ENCODE results near the gene TMEM132C.

Gene TMEM132C

DNA sequence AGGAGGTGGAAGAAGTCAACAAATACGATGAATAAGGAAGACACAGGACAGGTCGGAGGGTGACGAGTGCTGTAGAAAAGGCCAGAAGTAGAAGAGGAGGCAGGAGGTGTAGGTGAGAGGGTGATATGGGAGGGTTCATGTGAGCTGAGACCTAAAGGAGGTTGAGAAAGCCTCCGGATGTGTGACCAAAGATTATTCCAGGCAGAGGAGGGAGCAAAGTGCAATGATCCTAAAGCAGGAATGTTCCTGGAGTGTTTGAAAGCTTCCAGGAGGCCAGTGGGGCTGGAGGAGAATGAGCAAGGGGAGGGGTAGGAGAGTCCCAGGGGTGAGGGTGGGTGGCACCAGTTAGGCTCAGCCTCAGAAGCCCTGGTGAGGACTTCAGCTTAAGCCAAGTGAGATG is 340.0 kb downstream of the TMEM132C start:
- no peak for DNase-seq (ENCODE audit: insufficient read length)
- no peak for TF ChIP-seq POLR2A (IDR thresholded peaks at IDR 0.05; ENCODE audit: low read depth, low read length)
- TF ChIP-seq POLR2AphosphoS5 (IDR thresholded peaks at IDR 0.05; ENCODE audit: low read depth, low read length) = no peak
- TF ChIP-seq TAF1 (IDR thresholded peaks at IDR 0.05; ENCODE audit: borderline replicate concordance, low read depth, low read length) = no peak
- FAIRE-seq = no peak

DNA sequence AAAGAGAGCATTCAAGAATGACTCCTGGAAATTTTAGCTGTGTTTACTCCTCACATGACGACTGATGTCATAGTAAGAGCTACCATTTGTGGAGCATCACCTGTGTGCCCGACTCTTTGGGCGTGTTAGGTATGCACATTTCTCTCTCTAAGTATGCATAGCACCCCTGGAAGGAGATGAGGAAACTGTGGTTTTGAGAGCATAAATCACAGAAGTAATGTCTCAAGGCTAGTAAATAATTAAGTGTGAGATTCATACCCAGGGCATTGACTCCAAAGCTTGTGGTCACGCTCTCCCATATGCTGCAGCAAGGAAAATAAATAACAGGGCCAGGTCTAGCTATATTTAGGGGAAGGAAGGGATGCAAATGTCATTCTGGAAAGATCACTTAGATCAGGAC is 340.7 kb downstream of the TMEM132C start:
- TF ChIP-seq POLR2AphosphoS5 (IDR thresholded peaks at IDR 0.05; ENCODE audit: low read depth, low read length) = no peak
- no peak for TF ChIP-seq TAF1 (IDR thresholded peaks at IDR 0.05; ENCODE audit: borderline replicate concordance, low read depth, low read length)
- TF ChIP-seq POLR2A (IDR thresholded peaks at IDR 0.05; ENCODE audit: low read depth, low read length) = no peak
- FAIRE-seq (no peak), DNase-seq (ENCODE audit: insufficient read length) (no peak)

DNA sequence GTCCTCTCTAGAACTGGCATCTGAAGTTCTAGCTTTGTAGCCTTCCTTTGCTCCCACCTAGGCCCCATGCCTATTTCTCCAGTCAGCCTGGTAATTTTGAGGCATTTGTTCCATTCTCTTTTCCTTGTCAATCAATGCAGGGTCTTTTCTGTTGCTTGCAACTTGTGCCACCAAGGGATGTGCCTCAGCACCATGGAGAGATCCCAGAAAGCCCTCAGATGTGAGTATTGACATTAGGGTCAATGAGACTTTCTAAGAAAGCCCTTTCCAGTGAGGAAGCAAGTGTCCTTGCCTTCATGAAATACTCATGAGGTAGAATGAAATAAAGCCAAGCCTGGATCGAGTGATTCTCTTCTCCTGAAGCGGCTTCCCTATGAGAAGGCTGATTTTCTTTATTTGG is 342.9 kb downstream of the TMEM132C start:
- no peak for TF ChIP-seq POLR2AphosphoS5 (IDR thresholded peaks at IDR 0.05; ENCODE audit: low read depth, low read length)
- TF ChIP-seq TAF1 (IDR thresholded peaks at IDR 0.05; ENCODE audit: borderline replicate concordance, low read depth, low read length) = no peak
- no peak for DNase-seq (ENCODE audit: insufficient read length)
- no peak for FAIRE-seq

DNA sequence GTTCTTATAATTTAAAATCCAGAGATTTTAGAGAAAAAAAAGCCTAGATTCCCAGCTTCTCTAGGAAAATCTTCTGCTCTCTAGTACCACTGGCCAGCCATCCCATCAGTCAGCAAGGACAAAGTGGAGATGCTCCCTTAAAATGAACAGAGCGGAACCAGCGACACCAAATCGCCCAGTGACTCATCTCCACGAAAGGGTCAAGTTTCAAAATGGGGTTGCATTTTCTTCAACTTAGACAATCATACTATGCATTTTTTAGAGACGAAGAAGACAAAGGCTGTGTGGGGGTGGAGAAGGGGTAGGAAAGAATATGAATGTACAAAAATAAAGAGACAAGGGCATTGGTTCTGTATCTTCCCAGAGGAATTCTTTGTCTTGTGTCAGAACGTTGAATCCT is 344.8 kb downstream of the TMEM132C start:
- DNase-seq (ENCODE audit: insufficient read length) = no peak
- FAIRE-seq = no peak
- TF ChIP-seq POLR2AphosphoS5 (IDR thresholded peaks at IDR 0.05; ENCODE audit: low read depth, low read length) = no peak
- TF ChIP-seq POLR2A (IDR thresholded peaks at IDR 0.05; ENCODE audit: low read depth, low read length) = no peak
- TF ChIP-seq TAF1 (IDR thresholded peaks at IDR 0.05; ENCODE audit: borderline replicate concordance, low read depth, low read length) = no peak

DNA sequence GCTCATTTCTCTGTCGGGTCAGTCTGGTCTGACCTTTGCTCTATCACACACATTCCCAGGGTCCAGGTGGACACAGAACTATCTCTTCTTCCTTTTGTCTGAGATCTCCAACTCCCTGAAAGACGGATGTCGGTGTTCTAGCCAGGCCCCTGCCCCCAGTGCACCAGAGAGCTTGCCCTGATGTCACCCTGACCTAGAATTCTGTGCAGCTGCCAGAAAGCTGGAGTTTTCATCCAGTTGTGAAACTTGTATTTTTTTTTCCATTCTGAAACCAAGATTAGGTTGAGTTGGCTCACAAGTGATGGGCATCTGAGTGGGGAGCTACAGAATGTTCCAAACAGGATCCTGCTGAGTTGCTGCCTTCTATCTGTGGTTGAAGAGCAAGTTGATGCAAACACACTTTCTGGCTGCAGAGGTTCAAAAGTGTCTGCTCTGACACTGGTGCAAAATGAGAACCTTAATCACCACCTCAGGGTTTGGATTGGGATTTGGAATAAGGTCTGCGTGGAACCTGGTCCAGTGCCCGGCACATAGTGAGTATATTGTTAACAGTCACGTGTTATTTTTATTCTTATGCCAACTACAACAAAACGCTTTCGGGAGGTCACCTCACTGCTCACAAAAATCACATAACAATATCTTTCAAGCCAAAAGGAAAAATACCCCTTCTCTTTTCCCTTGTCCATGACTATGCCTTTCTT is 345.3 kb downstream of the TMEM132C start:
- TF ChIP-seq POLR2A (IDR thresholded peaks at IDR 0.05; ENCODE audit: low read depth, low read length) (no peak), POLR2AphosphoS5 (IDR thresholded peaks at IDR 0.05; ENCODE audit: low read depth, low read length) (no peak), TAF1 (IDR thresholded peaks at IDR 0.05; ENCODE audit: borderline replicate concordance, low read depth, low read length) (no peak)
- FAIRE-seq (no peak), DNase-seq (ENCODE audit: insufficient read length) (no peak)

DNA sequence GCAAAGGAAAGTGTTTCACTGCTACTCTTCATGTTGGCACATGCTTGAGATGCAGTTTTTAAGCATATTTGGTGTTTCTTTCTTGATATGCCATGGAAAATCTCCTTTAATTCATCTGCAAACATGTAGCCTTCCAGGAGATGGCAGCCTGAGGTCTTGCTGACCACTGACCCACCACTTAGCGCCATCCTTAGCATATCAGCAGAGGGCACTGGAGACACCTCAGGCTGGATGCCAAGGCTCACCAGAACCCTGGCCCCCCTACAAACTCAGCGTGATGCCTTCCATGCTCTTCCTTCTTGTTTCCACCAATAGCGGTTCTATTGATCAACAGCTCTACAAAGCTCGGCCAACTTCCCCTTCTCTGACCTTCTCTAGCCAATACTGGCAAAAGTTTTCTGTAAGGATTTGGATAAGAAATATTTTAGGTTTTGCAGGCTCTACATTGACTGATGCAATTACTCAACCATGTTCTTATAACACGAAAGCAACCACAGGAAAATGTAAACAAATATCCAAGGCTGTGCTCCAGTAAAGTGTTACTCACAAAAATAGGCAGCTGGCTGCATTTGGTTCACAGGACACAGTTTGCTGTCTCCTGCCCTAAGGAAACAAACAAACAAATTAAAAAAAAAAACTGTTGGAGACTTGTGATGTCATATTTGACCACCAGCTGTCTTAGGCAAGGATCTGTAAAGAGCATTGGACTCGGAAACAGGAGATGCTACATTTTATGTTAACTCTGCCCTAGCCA is 347.0 kb downstream of the TMEM132C start:
- no peak for TF ChIP-seq POLR2A (IDR thresholded peaks at IDR 0.05; ENCODE audit: low read depth, low read length)
- no peak for TF ChIP-seq TAF1 (IDR thresholded peaks at IDR 0.05; ENCODE audit: borderline replicate concordance, low read depth, low read length)
- TF ChIP-seq POLR2AphosphoS5 (IDR thresholded peaks at IDR 0.05; ENCODE audit: low read depth, low read length) = no peak
- FAIRE-seq (no peak), DNase-seq (ENCODE audit: insufficient read length) (no peak)

DNA sequence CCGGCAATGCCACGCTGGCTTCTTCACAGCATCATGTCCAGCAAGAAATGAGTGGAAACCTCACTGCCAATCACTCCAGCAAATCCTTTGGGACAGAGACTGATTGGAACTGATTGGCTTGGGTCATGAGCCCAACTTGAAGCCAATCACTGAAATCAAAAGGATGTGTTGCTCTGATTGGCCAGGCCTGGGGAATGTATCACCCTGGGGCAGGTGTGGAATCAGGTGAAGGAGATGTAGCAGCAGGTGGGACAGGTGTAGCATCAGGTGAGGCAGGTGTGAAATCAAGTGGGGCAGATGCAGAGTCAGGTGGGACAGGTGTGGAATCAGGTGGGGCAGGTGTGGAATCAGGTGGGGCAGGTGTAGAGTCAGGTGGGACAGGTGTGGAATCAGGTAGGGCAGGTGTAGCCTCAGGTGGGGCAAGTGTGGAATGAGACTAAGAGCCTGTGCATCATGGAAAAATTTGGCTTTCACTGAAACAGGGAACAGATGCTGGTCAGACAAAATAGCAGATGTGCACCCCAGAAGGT is 350.4 kb downstream of the TMEM132C start:
- DNase-seq (ENCODE audit: insufficient read length) = no peak
- FAIRE-seq = no peak
- no peak for TF ChIP-seq POLR2A (IDR thresholded peaks at IDR 0.05; ENCODE audit: low read depth, low read length)

DNA sequence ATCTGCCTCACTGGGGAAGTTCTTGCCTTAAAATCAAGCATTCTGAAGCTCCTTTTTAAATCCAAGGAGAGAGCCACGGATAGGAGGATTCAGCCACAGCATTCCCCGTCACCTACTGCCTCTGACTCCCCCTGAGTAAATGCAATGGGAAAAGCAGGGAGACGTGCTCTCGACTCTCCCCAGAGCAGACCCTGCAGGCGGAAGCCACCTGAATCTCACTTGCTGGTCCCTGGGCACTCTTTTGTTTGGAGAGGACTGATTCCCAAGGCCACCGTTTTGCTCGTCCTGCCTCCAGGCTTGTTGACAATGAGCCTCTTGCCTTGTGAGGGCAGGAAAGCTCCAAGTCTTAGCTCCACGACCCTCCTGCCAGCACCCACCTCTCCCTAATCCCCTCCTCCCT is 352.3 kb downstream of the TMEM132C start:
- FAIRE-seq (no peak), DNase-seq (ENCODE audit: insufficient read length) (no peak)
- TF ChIP-seq POLR2AphosphoS5 (IDR thresholded peaks at IDR 0.05; ENCODE audit: low read depth, low read length) (no peak), POLR2A (IDR thresholded peaks at IDR 0.05; ENCODE audit: low read depth, low read length) (no peak), TAF1 (IDR thresholded peaks at IDR 0.05; ENCODE audit: borderline replicate concordance, low read depth, low read length) (no peak)

DNA sequence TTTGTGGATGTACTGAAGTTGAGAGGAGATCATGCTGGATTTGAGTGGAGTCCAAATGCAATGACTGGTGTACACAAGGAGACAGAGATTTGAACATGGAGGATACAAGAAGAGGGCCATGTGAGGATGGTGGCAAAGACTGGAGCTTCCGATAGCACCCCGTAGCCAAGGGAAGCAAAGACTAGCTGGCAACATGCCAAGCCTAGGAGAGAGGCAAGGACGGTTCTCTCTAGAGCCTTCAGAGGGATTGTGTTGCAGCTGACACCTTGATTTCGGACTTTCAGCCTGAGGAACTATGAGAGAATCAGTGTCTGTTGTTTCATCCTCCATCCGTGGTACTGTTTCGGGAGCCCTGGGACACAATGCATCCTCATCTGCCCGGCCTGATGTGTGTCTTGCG is 354.3 kb downstream of the TMEM132C start:
- FAIRE-seq = no peak
- no peak for DNase-seq (ENCODE audit: insufficient read length)
- TF ChIP-seq POLR2AphosphoS5 (IDR thresholded peaks at IDR 0.05; ENCODE audit: low read depth, low read length) (no peak), TAF1 (IDR thresholded peaks at IDR 0.05; ENCODE audit: borderline replicate concordance, low read depth, low read length) (no peak)

DNA sequence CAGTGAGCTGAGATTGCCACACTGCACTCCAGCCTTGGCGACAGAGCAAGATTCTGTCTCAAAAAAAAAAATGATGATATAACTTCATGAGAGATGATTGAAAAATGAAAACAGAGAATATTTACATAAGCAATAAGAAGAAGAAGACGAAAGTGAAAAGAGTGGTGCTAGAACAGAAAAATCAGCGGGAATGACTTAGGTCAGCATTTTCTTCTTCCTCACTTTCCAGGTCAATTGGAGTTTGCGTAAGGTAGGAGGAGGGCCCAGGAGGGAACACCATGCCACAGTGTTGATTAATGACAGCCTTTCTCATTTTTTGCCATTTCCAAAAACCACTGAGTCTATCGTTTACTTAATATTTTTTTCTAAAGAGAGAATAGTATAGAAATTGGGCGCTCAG is 356.8 kb downstream of the TMEM132C start:
- TF ChIP-seq TAF1 (IDR thresholded peaks at IDR 0.05; ENCODE audit: borderline replicate concordance, low read depth, low read length) = no peak
- DNase-seq (ENCODE audit: insufficient read length) (no peak), FAIRE-seq (no peak)

DNA sequence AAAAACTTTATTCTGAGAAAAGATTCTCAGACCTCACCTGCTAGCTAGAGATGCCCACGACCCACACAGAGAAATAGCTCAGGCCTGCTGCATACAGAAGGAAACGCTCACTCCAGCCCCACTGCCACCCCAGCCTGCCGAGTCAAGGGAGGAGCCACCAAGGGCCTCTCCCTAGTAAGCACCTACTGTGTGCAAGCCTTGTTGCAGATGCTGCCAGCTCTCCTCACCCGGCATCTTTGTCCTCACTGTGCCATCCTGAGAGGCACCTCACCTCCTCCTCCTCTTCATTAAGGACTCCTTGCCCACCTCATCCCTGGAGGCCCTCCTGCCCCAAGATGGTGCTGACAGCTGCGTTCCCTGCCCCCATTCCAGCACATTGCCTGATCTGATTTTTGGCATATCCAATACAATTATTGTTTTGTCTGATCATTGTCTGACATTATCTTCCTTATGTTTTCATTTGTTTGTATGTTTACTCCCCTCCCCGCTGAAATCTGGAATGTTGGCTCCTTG is 359.9 kb downstream of the TMEM132C start:
- no peak for TF ChIP-seq POLR2A (IDR thresholded peaks at IDR 0.05; ENCODE audit: low read depth, low read length)
- no peak for TF ChIP-seq TAF1 (IDR thresholded peaks at IDR 0.05; ENCODE audit: borderline replicate concordance, low read depth, low read length)
- TF ChIP-seq POLR2AphosphoS5 (IDR thresholded peaks at IDR 0.05; ENCODE audit: low read depth, low read length) = no peak
- DNase-seq (ENCODE audit: insufficient read length) (no peak), FAIRE-seq (no peak)

DNA sequence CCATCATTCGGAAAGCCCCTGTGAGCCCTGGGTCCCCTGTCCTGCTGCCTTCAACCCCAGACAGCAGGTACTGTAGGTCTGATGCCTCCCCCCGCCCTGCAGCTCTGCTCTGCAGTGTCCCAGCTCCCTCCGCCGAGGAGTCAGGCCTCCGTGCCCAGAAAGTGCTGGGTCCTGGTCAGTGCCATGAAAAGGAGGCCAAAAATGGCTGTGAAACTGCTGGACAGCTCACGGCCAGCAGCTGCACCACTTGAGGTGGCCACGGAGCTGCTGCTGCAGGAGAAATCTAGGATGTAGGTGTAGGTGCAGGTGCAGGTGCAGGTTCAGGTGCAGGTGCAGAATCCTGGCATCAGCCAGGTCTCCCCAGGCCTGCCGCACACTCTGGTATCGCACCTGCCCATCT is 360.7 kb downstream of the TMEM132C start:
- TF ChIP-seq TAF1 (IDR thresholded peaks at IDR 0.05; ENCODE audit: borderline replicate concordance, low read depth, low read length) (no peak), POLR2AphosphoS5 (IDR thresholded peaks at IDR 0.05; ENCODE audit: low read depth, low read length) (no peak), POLR2A (IDR thresholded peaks at IDR 0.05; ENCODE audit: low read depth, low read length) (no peak)
- no peak for FAIRE-seq
- no peak for DNase-seq (ENCODE audit: insufficient read length)
